HUES6 (cell line): Measurements from ENCODE around the gene KRTAP25-1.

Experiments used
- H3K27ac ChIP-seq: 2 replicates; pipeline ENCODE4 v1.7.0; 2013; ENCODE audit warnings: low read depth, mild to moderate bottlenecking, low read length, inconsistent platforms
- H3K27me3 ChIP-seq: 2 replicates; pipeline ENCODE4 v1.6.1; 2013; ENCODE audit warnings: low read length; ENCODE audit not compliant: control insufficient read depth, insufficient read depth
- H3K36me3 ChIP-seq: 2 replicates; pipeline ENCODE4 v1.6.1; 2013; ENCODE audit warnings: low read length; ENCODE audit not compliant: control insufficient read depth, insufficient read depth
- H3K4me1 ChIP-seq: 2 replicates; pipeline ENCODE4 v1.6.1; 2013; ENCODE audit warnings: low read length; ENCODE audit not compliant: control insufficient read depth, insufficient read depth
- H3K4me3 ChIP-seq: 2 replicates; pipeline ENCODE4 v1.5.1; 2013; ENCODE audit warnings: low read depth, low read length
- H3K9ac ChIP-seq: one replicate; pipeline ENCODE4 v1.6.1; 2013; ENCODE audit warnings: mild to moderate bottlenecking, low read length
- H3K9me3 ChIP-seq: 2 replicates; pipeline ENCODE4 v1.6.1; 2013; ENCODE audit warnings: low read depth, low read length; ENCODE audit not compliant: control insufficient read depth, insufficient read depth

The KRTAP25-1 gene

DNA sequence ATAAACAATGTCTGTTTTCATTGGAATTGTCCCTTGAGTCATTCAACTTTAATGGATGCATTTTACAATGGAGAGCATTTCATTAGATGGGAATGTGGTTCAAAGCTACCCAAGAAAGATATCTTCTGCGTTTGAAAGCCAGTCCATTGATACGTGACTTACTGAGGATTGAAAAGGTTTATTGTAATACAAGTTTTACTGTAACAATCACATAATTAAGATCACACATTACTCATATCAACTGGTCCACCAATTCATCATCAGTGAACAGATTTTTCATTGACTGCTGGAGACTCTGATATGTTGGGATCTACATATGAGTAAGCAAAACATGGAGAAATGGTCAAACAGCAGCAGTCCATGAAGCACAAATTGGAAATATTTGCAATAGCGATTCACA lies 39.4 kb downstream of the KRTAP25-1 start:
- H3K36me3 ChIP-seq = no peaks in the 10 kb centered on the region
- no peak overlapping the region for H3K27ac ChIP-seq
- H3K9me3 ChIP-seq = no peaks in the 10 kb centered on the region
- H3K27me3 ChIP-seq = no peaks in the 10 kb centered on the region
- no peaks in the 10 kb centered on the region for H3K4me1 ChIP-seq
- H3K4me3 ChIP-seq = no peak overlapping the region
- H3K9ac ChIP-seq = no peak overlapping the region

- Histone ChIP-seq H3K36me3 (no peaks in the 10 kb centered on the region), H3K9ac (no peak overlapping the region), H3K9me3 (no peaks in the 10 kb centered on the region), H3K4me3 (no peak overlapping the region), H3K27ac (no peak overlapping the region), H3K4me1 (no peaks in the 10 kb centered on the region), H3K27me3 (no peaks in the 10 kb centered on the region)
Measured at GRCh38 chr21:30248844-30249243, 40.5 kb downstream of the KRTAP25-1 start.

- no peaks in the 10 kb centered on the region for H3K9me3 ChIP-seq
- no peaks in the 10 kb centered on the region for H3K4me1 ChIP-seq
- H3K27me3 ChIP-seq = no peaks in the 10 kb centered on the region
- no peak overlapping the region for H3K4me3 ChIP-seq
- H3K36me3 ChIP-seq = no peaks in the 10 kb centered on the region
- H3K9ac ChIP-seq = no peak overlapping the region
- no peak overlapping the region for H3K27ac ChIP-seq
Measured at GRCh38 chr21:30245061-30245460, 44.3 kb downstream of the KRTAP25-1 start.

DNA sequence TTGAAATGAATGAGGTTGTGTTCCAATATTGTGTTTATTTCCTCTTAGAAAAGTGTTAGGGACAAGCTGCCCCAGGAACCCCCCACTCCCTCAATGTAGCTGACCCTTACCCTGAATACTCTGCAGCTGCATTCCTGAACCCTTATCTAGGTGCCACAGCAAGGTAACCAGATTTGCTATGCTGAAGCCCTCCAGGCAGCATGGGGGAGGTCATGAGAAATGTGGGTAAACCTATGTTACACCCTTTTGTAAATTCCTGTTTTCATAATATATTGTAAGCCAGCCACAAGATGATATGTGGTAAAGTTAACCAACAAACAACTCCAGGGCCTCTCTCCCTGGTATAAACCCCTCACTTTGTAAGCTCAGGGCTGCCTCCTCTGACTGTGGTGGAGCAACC lies 45.6 kb downstream of the KRTAP25-1 start:
- Histone ChIP-seq H3K9me3 (no peaks in the 10 kb centered on the region), H3K27me3 (no peaks in the 10 kb centered on the region), H3K27ac (no peak overlapping the region), H3K4me3 (no peak overlapping the region), H3K36me3 (no peaks in the 10 kb centered on the region), H3K4me1 (no peaks in the 10 kb centered on the region), H3K9ac (no peak overlapping the region)

DNA sequence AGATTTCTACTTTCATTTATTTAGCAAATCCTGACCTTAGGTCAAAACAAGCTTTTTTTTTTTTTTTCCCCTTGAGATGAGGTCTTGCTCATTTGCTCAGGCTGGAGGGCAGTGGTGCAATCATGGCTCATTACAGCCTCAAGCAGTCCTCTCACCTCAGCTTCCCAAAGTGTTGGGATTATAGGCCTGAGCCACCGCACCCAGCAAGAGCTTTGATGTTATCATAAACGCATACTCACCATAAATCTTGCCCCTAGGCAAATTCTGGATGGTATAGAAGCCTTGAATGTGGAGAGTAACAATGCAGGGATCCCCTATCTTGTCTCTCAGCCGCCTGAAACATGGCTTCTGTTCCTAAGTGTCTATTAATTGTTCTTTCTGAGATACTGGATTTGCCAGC lies 48.7 kb downstream of the KRTAP25-1 start:
- H3K9ac ChIP-seq = no peak overlapping the region
- no peaks in the 10 kb centered on the region for H3K4me1 ChIP-seq
- no peak overlapping the region for H3K4me3 ChIP-seq
- H3K36me3 ChIP-seq = no peaks in the 10 kb centered on the region
- H3K9me3 ChIP-seq = no peaks in the 10 kb centered on the region
- no peak overlapping the region for H3K27ac ChIP-seq
- no peaks in the 10 kb centered on the region for H3K27me3 ChIP-seq
